Keratinocyte (primary cell): Measurements from ENCODE around the gene MGAT3.

Experiments used
- EZH2 ChIP-seq: IDR thresholded peaks from one replicate; pipeline ENCODE4 v1.6.1; 2012; ENCODE audit warnings: inconsistent platforms, mild to moderate bottlenecking, low read length, moderate library complexity
- TF ChIP-seq, protein P1 (sequence below), 3 experiments: IDR thresholded peaks in 1 of 3; conservative IDR thresholded peaks in 1 of 3; optimal IDR thresholded peaks in 1 of 3; 2 replicates in 2 of 3; 3 replicates in 1 of 3; pipeline versions ENCODE3 to v1.5.1; 2011; ENCODE audit warnings: low read length in 3 of 3, mild to moderate bottlenecking in 3 of 3, moderate library complexity in 2 of 3, control low read depth in 1 of 3, inconsistent platforms in 1 of 3; ENCODE audit not compliant: insufficient read depth in 2 of 3; ENCODE audit errors: extremely low read depth in 1 of 3

DNA sequence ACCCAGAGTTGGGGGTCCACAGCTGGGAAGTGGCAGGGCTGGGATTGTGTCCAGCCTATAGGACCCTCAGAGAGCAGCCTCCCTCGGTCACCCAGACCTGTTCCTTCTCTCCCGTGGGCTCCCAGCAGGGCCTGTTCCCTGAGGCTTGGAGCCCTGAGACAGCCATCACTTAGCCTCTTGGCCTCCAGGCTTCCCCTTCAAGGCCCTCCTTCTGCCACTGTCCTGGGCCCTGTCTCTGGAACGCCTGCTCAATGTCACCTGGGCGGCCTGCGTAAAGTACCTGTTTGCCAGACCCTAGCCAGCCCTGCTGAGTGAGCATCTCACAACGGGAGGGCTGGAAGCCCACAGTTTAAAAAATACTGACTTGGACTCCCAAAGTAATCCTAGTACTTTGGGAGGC is 6.5 kb downstream of the MGAT3 start:
- TF ChIP-seq, protein P1, sequence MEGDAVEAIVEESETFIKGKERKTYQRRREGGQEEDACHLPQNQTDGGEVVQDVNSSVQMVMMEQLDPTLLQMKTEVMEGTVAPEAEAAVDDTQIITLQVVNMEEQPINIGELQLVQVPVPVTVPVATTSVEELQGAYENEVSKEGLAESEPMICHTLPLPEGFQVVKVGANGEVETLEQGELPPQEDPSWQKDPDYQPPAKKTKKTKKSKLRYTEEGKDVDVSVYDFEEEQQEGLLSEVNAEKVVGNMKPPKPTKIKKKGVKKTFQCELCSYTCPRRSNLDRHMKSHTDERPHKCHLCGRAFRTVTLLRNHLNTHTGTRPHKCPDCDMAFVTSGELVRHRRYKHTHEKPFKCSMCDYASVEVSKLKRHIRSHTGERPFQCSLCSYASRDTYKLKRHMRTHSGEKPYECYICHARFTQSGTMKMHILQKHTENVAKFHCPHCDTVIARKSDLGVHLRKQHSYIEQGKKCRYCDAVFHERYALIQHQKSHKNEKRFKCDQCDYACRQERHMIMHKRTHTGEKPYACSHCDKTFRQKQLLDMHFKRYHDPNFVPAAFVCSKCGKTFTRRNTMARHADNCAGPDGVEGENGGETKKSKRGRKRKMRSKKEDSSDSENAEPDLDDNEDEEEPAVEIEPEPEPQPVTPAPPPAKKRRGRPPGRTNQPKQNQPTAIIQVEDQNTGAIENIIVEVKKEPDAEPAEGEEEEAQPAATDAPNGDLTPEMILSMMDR (optimal IDR thresholded peaks at IDR 0.05 in 1 of 3, IDR thresholded peaks at IDR 0.05 in 1 of 3, conservative IDR thresholded peaks at IDR 0.05 in 1 of 3; ENCODE audit: extremely low read depth in 1 of 3, insufficient read depth in 2 of 3, low read length in 3 of 3): no peak
- TF ChIP-seq EZH2: no peak
